Neural progenitor cell (in vitro differentiated cells): Measurements from ENCODE around the gene ABCC4.

Experiments used
- CTCF ChIP-seq: fragments of 200-600 bp; sonication (generic); IDR thresholded peaks from 2 replicates; pipeline ENCODE4 v1.5.1; 2017; ENCODE audit warnings: antibody characterized with exemption, mild to moderate bottlenecking
- EZH2 ChIP-seq: fragments of 200-600 bp; sonication (generic); IDR thresholded peaks from 2 replicates; pipeline ENCODE4 v1.6.1; 2017; ENCODE audit warnings: antibody characterized with exemption, mild to moderate bottlenecking, moderate library complexity
- EZH2phosphoT487 ChIP-seq: fragments of 200-600 bp; sonication (generic); IDR thresholded peaks from 2 replicates; pipeline ENCODE4 v1.6.1; 2017; ENCODE audit warnings: antibody characterized with exemption

GRCh38 chr13:95007322-95007721 is 293.9 kb downstream of the ABCC4 start:
- TF ChIP-seq CTCF (no peak), EZH2 (no peak), EZH2phosphoT487 (no peak)
